Neural cell (in vitro differentiated cells): Measurements from ENCODE around the gene GFPT2. TPM values are rescaled to one million over a fixed set of nuclear protein-coding genes. Genes with fewer than 3 reads are reported as not detected.

Source experiments
- H2AFZ ChIP-seq: fragments of 200-600, 300-800 bp; sonication (generic), shearing (Covaris generic); 2 replicates; pipeline ENCODE4 v1.6.0; 2014; ENCODE audit warnings: low read depth, mild to moderate bottlenecking, antibody characterized with exemption, low read length, moderate library complexity
- H3F3A ChIP-seq: fragments of 200-600 bp; shearing (Covaris generic); 2 replicates; pipeline ENCODE4 v1.6.1; 2016; ENCODE audit warnings: mild to moderate bottlenecking, moderate library complexity, mixed read lengths, antibody characterized with exemption, low read length; ENCODE audit not compliant: insufficient read depth, poor library complexity, severe bottlenecking
- H3K27ac ChIP-seq: fragments of 200-600, 300-800 bp; sonication (generic), shearing (Covaris generic); 2 replicates; pipeline ENCODE4 v1.5.1; 2014; ENCODE audit warnings: mild to moderate bottlenecking, low read length, moderate library complexity
- H3K27me3 ChIP-seq: fragments of 300-800, 200-600 bp; sonication (generic), shearing (Covaris generic); 2 replicates; pipeline ENCODE4 v1.6.0; 2014; ENCODE audit warnings: mild to moderate bottlenecking, low read depth, low read length, moderate library complexity; ENCODE audit not compliant: insufficient read depth
- H3K36me3 ChIP-seq: fragments of 300-800, 200-600 bp; sonication (generic), shearing (Covaris generic); 2 replicates; pipeline ENCODE4 v1.5.1; 2014; ENCODE audit warnings: mild to moderate bottlenecking, antibody characterized with exemption, low read length, moderate library complexity; ENCODE audit not compliant: insufficient read depth
- H3K4me2 ChIP-seq: fragments of 300-800, 200-600 bp; sonication (generic), shearing (Covaris generic); 2 replicates; pipeline ENCODE4 v1.6.0; 2014; ENCODE audit warnings: mild to moderate bottlenecking, low read length
- H3K4me3 ChIP-seq: fragments of 300-800, 200-600 bp; sonication (generic), shearing (Covaris generic); 2 replicates; pipeline ENCODE4 v1.5.1; 2014; ENCODE audit warnings: mild to moderate bottlenecking, low read length, moderate library complexity
- H3K79me2 ChIP-seq: fragments of 200-600 bp; shearing (Covaris generic); replicated peaks from 2 replicates; pipeline ENCODE4 v1.6.0; 2014; ENCODE audit warnings: mild to moderate bottlenecking, low read length, moderate library complexity; ENCODE audit not compliant: insufficient read depth
- H3K9ac ChIP-seq: fragments of 300-800, 200-600 bp; sonication (generic), shearing (Covaris generic); 2 replicates; pipeline ENCODE4 v1.6.1; 2016; ENCODE audit warnings: mild to moderate bottlenecking, low read length, mixed read lengths
- H3K9me2 ChIP-seq: fragments of 200-600 bp; shearing (Covaris generic); 2 replicates; pipeline ENCODE4 v1.6.1; 2016; ENCODE audit warnings: mild to moderate bottlenecking, low read length, mixed read lengths; ENCODE audit not compliant: insufficient read depth
- H3K9me3 ChIP-seq: fragments of 200-600, 300-800 bp; sonication (generic), shearing (Covaris generic); 2 replicates; pipeline ENCODE4 v1.6.1; 2016; ENCODE audit warnings: mild to moderate bottlenecking, mixed run types, low read length, moderate library complexity, mixed read lengths
- H4K20me1 ChIP-seq: fragments of 200-600 bp; shearing (Covaris generic); 2 replicates; pipeline ENCODE4 v1.6.1; 2016; ENCODE audit warnings: mild to moderate bottlenecking, mixed run types; ENCODE audit not compliant: insufficient read depth
- CTCF ChIP-seq: fragments of 450-650 bp; IDR thresholded peaks from 2 replicates; pipeline ENCODE4 v1.5.1; 2014; ENCODE audit warnings: antibody characterized with exemption, mild to moderate bottlenecking, moderate library complexity; ENCODE audit not compliant: poor library complexity, severe bottlenecking
- EP300 ChIP-seq: fragments of 450-650 bp; conservative IDR thresholded peaks from 2 replicates; pipeline ENCODE4 v1.6.1; 2014; ENCODE audit warnings: antibody characterized with exemption, mild to moderate bottlenecking, moderate library complexity; ENCODE audit not compliant: poor library complexity, severe bottlenecking
- EZH2 ChIP-seq: fragments of 200-600, 300-800 bp; shearing (Covaris generic), sonication (generic); IDR thresholded peaks from 2 replicates; pipeline ENCODE4 v1.6.1; 2014; ENCODE audit warnings: antibody characterized with exemption, low read length, borderline replicate concordance, mild to moderate bottlenecking; ENCODE audit not compliant: insufficient read depth, poor library complexity, severe bottlenecking
- MXI1 ChIP-seq: fragments of 450-650 bp; conservative IDR thresholded peaks from 2 replicates; pipeline ENCODE4 v1.6.1; 2014; ENCODE audit warnings: antibody characterized with exemption, mild to moderate bottlenecking; ENCODE audit not compliant: poor library complexity, severe bottlenecking
- POLR2AphosphoS5 ChIP-seq: IDR thresholded peaks from 2 replicates; pipeline ENCODE4 v1.6.1; 2012
- RAD21 ChIP-seq: fragments of 450-650 bp; conservative IDR thresholded peaks from 2 replicates; pipeline ENCODE4 v1.6.1; 2014; ENCODE audit warnings: antibody characterized with exemption, mild to moderate bottlenecking, moderate library complexity
- REST ChIP-seq: IDR thresholded peaks from 2 replicates; pipeline ENCODE4 v1.6.1; 2012; ENCODE audit warnings: borderline replicate concordance
- SMC3 ChIP-seq: fragments of 450-650 bp; conservative IDR thresholded peaks from 2 replicates; pipeline ENCODE4 v1.6.1; 2014; ENCODE audit warnings: antibody characterized with exemption, mild to moderate bottlenecking, moderate library complexity; ENCODE audit not compliant: poor library complexity
- TAF1 ChIP-seq: IDR thresholded peaks from 2 replicates; pipeline ENCODE4 v1.6.1; 2012; ENCODE audit warnings: low read depth
- polyA plus RNA-seq: library from polyadenylated mRNA; depleted of rRNA; stranded (reverse); fragments of >200 nt; gene quantifications from 2 replicates; pipeline ENCODE4 v1.2.3, GENCODE V29; 2014

GFPT2 gene
- polyA plus RNA-seq, 1 donor from 2014 or later = 9.2 TPM

GRCh38 chr5:180395540-180396274 is 42.6 kb upstream of the GFPT2 start:
- no peaks in the 10 kb centered on the region for H3K79me2 ChIP-seq
- no peaks in the 10 kb centered on the region for H3K9me3 ChIP-seq
- H3K36me3 ChIP-seq = no peaks in the 10 kb centered on the region
- no peaks in the 10 kb centered on the region for H3K9me2 ChIP-seq
- TF ChIP-seq POLR2AphosphoS5 (no peak), REST (no peak), SMC3 (no peak), RAD21 (no peak), MXI1 (no peak), EP300 (no peak), EZH2 (no peak), TAF1 (no peak), CTCF (no peak)
- H3K4me2 ChIP-seq = no peak overlapping the region
- H3K4me3 ChIP-seq = no peak overlapping the region
- H3K27ac ChIP-seq = no peak overlapping the region
- no peaks in the 10 kb centered on the region for H3K27me3 ChIP-seq
- no peak overlapping the region for H3K9ac ChIP-seq
- H2AFZ ChIP-seq = no peak overlapping the region
- H3F3A ChIP-seq = no peaks in the 10 kb centered on the region
- no peaks in the 10 kb centered on the region for H4K20me1 ChIP-seq

- Histone ChIP-seq H3K9ac (no peak overlapping the region), H4K20me1 (no peaks in the 10 kb centered on the region), H3K36me3 (no peaks in the 10 kb centered on the region), H3K9me3 (no peaks in the 10 kb centered on the region), H3K4me2 (no peak overlapping the region), H3K27ac (no peak overlapping the region), H2AFZ (no peak overlapping the region), H3K79me2 (no peaks in the 10 kb centered on the region), H3K27me3 (no peaks in the 10 kb centered on the region), H3K9me2 (no peaks in the 10 kb centered on the region), H3F3A (no peaks in the 10 kb centered on the region), H3K4me3 (no peak overlapping the region)
- TF ChIP-seq POLR2AphosphoS5 = no peak
- no peak for TF ChIP-seq TAF1
- TF ChIP-seq EZH2 = no peak
- TF ChIP-seq REST = no peak
- no peak for TF ChIP-seq CTCF
- TF ChIP-seq MXI1 = no peak
- no peak for TF ChIP-seq SMC3
- no peak for TF ChIP-seq RAD21
Measured at GRCh38 chr5:180394031-180394636, 41.0 kb upstream of the GFPT2 start.
